ENCODE results near the gene SPIRE2.

- no peak for TF ChIP-seq CTCF (IDR thresholded peaks at IDR 0.05)
- no peak for TF ChIP-seq POLR2A (IDR thresholded peaks at IDR 0.05)
These were observed 48.4 kb upstream of the SPIRE2 start for GRCh38 chr16:89779909-89780305.
